HG03025 (cell line): ENCODE measurements around the gene PBX1.
"Not testable (repeated sequence)": the region's sequence is repeated elsewhere in the genome, so short reads cannot be mapped to it uniquely, and the experiment has no call there.

ENCODE experiments used
- ATAC-seq: cut with Tn5 transposase; IDR thresholded peaks from one replicate; pipeline ENCODE4 v1.9.1; 2021; ENCODE audit warnings: mild to moderate bottlenecking, moderate library complexity; ENCODE audit not compliant: unreplicated experiment, low FRiP score

Gene PBX1

DNA sequence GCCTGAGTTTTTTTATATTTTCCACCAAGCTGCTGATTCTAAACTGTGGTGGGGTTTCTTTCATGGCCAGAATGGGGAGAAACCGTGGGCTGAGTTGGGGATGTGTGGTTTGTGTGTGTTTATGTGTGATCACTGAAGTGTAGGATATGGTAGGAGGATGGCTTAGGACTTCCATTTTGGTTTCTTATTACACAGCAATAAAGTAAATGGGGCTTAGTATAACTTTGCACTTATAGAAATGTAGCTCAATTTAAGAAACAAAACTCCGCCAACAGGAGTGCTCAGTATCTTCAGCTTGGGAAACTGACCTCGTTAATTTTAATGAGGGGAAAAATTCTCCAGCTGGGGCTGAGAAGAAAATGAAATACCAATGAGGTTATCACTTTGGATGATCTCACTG, 77.8 kb downstream of the PBX1 start:
- no peak for ATAC-seq

DNA sequence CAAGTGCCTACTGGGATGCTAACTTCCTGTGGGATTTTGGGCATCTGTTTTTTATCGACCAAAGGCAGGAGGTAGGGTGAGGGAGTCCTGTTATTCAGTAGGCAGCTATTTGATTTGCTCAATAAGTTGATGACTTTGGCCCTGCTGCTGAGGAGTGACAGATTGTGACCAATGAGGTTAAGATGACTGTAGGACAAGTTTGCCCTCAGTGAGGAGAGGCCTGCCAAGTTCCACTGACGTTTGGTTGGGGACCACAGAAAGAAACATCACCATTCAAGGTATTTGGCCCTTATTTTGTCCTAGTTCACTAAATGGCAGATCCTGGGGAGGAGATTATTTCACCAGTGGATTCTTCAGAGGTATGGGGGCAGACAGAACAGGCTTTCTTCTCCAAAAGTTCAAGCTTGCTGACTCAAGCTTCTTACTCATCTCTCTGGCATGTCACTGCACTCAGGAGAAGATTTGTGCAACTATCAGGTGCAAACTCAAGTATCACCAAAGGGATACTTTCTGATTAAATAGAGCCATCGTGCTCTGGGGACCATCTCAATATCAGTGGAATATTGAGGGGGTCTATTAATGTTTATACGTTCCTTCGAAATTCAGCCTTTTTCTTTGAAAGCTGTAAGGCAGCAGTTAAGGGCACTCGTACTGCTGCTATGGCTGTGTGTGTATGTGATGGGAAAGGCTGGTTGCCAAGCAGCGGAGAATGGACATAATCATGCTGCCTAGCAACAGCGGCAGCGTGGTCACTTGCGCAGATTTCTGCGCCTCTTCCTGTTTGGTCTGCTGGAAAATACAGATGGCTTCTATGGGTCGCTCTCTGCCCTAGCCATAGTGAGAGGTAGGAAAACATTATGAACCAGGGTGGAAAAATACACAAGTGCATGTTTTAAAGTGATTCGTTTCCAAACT, 78.7 kb downstream of the PBX1 start:
- ATAC-seq, result no peak

DNA sequence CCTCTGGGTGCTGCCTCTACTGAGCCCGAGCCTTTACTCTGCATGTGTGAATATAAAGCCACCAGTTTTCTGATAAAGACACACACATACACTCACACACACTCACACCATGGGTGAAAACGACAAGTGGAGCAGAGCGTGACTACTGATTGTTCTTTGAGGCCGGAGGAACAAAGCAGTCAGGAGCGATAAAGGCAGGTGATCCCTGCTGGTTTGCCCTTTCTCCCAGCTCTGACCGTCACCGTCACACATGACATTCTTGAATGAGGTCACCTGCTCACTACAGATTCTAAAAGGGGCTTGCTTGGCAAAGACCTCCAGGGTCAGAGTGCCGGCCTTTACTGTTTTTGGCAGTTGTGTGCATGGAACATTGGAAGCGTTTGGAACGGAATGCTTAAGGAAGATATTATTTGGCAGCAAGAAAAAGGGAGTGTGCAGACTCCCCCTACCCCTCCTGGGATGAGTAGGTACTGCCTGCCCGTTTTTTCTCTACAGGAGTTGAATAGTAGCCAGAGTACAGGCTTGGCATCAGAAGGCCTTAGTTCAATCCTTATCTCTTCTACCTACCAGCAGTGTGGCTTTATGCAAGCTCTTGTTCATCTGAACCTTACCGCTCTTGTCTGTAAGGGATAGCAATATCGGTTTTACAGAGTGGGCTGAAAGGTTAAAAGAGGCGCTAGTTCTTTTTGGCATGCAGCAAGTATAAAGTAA, 79.7 kb downstream of the PBX1 start:
- no peak for ATAC-seq

DNA sequence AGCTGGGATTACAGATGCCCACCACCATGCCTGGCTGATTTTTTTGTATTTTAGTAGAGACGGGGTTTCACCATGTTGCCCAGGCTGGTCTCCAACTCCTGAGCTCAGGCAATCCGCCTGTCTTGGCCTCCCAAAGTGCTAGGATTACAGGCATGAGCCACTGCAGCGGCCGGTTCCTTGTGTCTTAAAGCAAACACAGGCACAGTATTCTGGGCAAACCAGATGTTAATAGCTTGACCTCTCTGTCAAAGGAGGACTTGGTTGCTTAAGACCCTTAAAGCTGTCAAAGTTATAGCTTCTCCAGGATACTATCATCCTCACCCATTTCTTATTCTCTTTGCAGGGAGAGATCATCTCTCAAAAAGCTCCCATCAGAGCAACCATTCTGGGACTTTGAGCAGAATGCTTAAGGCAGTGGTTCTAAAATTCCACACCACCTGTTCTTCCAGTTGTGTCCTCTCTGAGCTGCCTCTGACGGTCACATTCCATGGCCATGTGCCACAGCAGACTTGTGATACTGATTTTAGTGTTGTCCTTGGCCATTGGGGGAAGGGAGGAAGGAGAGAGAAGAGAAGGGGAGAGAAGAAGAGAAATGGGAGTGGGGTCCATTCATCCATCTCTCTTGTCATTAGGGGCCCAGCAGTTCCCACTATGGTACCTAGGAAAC, 81.8 kb downstream of the PBX1 start:
- no peak for ATAC-seq

DNA sequence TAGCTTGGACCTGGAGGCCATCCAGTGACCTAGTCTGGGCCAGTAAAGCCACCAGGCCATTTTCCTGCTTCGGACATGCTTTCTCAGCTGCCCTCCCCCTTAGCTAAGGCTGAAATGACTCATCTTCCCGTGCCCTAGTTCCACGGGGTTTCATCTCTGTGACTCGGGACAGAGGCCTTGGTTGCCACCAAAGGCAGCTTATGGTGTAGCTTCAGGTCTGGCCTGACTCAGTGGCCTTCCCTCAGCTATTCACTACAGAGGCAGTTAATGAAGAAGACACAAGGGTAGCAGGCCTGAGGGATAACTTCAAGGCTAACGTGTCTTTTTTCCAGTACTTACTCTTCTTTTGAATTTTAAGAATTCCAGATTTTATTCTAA, 82.4 kb downstream of the PBX1 start:
- no peak for ATAC-seq

DNA sequence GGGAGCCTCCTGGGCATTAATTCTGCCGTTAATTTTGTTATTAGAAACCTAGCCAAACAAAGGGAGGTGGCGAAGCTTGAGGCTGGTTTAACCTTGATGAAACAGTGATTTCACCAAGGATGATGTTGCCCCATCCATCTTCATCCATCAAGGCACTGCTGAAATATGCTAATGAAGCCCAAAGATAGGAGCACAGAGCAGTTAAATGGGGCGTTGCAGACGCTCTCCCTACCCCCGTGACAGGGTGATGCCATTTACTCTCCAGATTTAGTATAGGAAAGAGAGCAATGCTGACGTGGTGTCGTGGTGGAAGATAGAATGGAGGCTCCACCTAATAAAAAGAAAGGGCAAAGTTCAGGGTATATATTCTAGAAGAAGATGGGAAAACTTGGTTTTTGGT, 84.0 kb downstream of the PBX1 start:
- ATAC-seq, result no peak

DNA sequence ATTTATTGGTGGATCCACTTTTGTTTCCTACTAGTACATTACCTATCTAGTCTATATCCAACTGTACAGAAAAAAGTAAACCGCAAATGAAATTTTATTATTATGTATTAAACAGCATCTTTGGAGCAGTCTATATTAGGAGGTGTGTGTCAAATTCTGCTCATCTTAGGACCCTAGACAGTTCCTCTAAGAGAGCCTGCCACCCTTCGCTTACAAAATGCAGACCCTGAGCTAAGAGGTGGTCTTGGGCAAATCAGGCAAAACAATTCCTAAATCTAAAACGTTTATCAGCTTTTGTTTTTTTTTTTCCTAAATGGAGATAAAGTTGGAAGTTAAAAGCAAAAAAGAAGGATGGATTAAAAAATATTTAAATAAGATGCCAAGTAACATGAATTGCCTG, 85.3 kb downstream of the PBX1 start:
- no peak for ATAC-seq

DNA sequence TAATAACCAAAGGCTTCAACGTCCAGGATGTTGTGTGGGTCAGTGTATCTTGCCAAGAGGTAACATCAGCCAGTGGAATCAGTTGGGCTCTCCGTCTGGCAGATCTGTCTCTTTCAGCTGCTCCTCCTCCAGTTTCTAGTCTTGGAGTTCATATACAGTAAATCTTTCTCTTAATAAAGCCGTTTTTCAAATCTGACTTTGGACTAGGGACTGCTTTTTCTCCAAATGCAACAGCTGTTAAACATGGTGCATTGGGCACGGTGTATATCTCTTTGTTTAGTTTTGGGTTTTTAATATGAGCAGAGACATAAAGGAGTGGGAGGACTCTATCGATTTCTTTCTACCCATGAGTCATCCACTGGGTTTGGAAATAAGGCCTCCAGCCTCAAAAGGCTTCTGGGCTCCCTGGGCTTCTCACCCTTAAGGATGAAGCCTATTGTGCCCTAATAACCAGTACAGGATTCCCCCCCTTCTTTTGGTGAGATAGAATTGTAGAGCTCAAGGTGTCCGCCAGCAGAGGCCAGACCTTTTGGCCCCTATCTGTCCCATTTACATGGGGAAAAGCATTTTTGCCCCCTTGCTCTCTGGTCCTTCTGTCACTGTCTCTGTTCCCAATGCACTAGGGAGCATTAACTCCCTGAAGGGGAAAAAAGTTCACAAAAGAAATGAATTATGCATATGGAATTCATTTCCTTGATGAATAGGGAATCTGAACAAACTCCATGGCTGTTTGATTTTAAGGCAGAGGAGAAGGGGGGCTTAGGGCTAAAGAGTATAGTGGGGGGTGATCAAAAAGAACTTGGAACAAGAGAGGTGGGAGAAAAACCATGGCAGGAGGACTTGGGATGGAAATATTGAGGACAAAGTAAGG, 86.0 kb downstream of the PBX1 start:
- ATAC-seq, result no peak

DNA sequence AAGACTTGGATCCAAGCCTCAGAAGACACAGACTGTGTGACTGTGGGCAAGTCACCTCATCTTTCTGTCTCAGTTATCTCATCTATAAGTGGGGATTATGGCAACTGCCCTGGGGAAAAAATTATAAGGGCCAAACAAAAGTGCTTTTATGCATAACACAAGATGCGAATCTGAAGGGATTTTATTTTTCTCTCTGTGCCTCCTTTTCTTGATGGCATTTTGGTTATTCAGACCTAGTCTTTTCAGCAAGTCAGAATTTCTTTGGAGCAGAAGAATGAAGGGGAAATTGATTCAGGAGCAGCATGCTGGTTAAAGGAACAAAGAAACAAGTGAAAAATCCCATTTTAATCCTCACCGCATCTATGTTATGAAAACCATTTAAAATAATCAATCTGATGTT, 86.9 kb downstream of the PBX1 start:
- ATAC-seq, result no peak

DNA sequence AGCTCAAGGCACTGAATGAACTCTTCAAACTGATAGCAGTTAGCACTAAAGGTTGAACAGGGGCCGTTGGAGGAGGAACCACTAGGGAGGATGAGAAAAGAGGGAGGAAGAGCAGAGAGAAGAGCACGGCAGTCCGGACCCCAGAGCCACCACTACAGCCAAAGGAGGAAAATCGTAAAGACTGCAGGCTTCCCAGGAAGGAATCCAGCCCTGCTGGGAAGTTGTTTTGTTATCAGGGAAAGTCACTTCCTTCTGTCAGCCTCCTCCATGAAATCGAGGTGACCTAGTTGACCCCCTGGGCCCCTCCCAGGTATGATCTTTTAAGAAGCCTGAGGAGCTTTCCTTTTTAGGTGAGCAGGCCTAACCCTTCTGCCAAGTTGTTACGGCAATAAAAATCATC, 88.2 kb downstream of the PBX1 start:
- ATAC-seq, result no peak

DNA sequence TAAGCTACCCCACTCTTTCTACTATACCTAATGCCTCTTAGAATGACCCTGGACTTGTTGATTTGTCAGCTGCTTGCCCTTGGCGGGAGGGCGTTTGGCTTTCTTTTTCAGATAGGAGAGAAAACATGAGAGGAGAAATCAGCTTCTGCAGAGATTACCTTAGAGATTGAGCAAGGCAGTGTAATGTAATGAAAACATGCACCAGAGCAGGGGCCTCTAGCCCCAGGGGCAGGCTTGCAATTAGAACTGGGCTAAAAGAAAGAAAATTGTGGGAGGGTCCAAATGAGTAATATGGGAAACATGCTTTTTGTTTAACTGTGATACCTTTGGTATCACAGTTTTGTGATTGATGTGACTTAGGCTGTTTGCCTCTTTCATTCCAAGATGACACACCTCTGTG, 89.7 kb downstream of the PBX1 start:
- no peak for ATAC-seq

DNA sequence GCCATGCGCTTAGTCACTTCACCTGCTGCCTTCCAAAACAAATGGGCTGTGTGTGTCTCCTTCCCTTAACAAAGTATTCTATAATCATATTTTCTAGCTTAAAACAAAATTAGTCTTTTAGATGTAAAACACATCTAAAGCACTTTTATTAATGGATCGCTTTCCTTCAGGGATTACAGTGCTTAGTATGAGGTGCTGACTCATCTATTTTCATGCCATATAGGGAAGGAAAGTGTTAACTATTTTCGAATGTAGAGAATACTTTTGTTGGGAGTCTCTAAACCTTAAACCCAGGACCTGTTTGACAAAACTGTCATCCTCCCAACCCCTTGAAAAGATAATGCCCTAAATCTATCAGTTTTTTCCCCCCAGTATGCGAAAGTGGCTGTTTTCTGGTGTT, 90.2 kb downstream of the PBX1 start:
- no peak for ATAC-seq

DNA sequence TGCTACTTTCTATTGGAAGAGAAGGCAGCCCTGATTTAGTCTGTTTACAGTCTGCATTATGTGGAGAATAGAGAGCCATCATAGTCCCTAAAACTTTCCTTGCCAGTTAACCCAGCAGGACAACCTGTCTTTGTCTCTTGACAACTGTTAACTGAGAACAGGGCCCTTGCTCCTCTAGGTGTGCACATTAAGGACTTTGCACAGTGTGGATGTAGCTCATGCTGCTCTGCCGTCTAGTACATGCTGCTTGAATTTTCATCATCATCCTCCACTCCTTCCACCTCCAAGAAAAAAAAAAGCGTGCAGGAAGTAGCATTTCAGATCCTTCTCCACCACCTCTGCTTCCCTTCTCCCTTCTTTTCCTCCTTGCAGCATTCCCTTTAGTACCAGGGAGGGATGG, 91.5 kb downstream of the PBX1 start:
- no peak for ATAC-seq

DNA sequence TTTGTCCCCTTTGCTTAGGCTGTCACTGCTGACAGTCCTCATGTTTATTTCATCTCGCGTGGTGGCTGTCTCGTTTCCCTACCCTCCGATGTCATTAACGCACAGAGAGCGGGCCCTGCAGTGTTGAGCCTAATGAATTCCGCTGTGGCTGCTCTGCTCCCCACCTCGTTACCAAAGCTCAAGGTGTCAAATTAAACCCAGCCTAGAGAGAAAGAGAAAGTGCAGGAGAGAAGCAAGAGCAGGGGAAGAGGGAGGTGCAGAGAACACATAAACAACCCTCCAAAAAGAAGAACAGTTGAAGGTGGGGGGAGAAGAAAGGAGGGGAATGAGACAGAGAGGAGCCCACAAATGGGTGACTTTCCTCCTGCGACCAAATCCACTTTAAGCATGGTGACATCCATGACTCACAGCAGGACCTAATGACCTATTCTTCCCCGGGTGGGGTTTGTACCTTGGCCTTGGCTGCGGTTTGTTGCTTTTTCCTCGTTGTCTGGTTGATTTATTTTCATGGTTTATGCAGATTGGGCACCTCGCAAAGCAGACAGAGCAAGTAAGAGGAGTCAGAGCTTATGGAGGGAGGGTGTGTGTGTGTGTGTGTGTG, 92.5 kb downstream of the PBX1 start:
- ATAC-seq, result no peak

DNA sequence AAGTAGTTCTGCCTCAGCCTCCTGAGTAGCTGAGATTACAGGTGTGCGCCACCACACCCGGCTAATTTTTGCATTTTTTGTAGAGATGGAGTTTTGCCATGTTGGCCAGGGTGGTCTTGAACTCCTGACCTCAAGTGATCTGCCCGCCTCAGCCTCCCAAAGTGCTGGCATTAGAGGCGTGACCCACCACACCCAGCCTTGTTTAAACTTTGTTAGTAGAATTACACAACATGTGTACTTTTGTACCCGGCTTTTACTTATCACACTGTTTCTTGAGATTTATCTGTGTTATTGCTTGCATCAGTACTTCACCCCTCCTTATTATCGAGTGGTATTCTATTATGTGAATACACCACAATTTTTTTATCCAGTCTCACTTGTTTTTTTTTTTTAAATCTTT, 94.0 kb downstream of the PBX1 start:
- not testable (repeated sequence) for ATAC-seq

DNA sequence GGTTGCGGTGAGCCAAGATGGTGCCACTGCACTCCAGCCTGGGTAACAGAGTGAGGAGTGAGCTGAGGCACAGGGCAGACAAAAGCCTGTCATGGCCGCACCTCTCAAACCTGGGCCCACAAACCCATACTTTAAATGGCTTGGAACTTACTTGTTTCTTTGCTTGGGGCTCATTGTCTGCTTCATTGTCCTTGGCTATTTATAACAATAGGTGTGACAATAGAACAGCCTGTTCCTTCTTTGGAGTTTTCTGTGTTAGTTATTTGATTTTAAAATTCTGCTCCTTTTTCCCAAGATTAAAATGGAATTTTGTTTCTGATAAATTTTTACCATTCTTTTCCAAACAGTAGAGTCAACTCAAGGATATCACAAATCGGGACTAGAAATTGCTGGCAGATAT, 94.7 kb downstream of the PBX1 start:
- no peak for ATAC-seq

DNA sequence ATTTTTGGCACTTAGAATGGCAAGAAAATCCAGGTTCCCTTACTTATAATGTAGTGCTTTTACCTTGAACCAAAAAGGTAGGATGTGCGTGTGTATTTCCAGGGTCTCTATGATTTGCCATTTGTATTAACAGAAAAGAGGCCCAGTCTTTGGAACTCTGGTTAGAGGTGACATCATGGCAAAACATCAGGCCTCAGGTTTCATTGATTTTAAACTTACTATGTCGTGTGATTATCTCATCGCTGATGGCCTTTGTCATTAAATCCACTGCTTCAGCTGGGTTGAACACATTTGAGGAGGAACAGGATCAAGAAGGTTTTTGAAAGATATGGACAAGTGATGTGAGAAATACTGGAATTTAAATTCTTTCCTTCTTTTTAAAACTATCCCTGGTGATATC, 95.2 kb downstream of the PBX1 start:
- no peak for ATAC-seq

DNA sequence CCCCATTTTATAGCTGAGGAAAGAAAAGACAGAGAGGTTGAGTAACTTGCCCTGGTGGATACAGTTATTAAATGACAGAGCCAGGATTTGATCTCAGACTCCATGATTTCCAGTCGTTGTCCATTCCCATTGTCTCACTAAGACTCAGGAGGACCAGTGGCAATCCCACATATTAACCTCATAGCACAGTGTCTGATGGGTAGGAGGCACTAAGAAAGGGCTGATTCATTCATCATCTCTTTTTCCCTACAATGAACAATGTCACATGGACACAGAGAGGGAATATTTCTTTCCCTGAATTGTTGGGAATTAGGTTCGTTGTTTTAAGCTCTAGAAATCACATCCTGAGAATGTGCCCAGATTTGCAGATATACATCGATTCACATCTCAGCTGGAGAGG, 99.9 kb downstream of the PBX1 start:
- ATAC-seq, result no peak

DNA sequence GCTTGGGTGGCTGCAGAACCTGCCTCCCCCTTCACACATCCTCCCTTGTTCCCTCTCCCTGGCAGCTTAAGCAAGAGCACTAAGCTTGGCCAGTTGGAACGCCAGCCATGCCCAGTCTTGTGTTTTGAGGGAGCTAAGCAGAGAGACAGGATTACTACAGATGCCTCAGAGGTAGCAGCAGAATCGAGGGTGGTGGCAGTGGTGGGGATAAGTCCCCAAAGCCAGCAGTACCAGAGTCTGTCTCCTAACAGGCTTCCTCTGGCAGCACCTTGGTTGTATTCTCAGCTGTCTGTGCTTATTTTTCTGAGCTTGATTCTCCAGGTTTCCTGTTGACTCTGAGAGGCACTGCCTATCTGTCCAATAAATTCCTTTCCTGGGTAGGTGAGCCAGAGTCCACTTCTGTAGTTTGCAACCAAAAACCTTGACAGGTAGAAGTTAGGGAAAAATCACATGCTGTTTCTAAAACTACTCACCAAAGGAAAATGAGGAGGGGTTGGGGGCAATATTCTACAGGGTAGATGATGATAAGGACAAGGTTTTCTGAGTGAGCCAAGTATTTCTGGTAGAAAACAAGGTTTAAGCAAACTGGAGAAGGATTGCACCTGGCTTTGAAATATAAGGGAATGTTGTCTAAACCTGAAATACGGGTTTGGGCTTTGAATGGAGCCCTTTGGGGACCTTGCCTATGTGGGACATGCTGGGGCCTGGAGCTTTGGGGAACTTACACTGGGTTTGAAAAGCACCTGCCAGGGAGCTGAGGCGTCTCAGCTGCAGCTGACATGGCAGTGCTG, 100.8 kb downstream of the PBX1 start:
- ATAC-seq, result no peak
